ENCODE results near the gene ODF2. TPM values are rescaled to one million over a fixed set of nuclear protein-coding genes. Genes with fewer than 3 reads are reported as not detected.
"Not testable (repeated sequence)": the region's sequence is repeated elsewhere in the genome, so short reads cannot be mapped to it uniquely, and the experiment has no call there.

The ODF2 gene
- total RNA-seq, 1 donor from 2014 or later, result 42.4 TPM

GRCh38 chr9:128411364-128412119 lies 44.3 kb upstream of the ODF2 start:
- Mint-ChIP-seq H3K4me1 (peaks cover 28% of the 10 kb centered on the region), H3K4me3 (no peak overlapping the region), H3K36me3 (no peaks in the 10 kb centered on the region), H3K27ac (no peak overlapping the region), H3K27me3 (ENCODE audit: low read depth) (peaks cover 16% of the 10 kb centered on the region), H3K9me3 (no peaks in the 10 kb centered on the region)
- TF ChIP-seq CTCF (IDR thresholded peaks at IDR 0.05; ENCODE audit: unreplicated experiment), result no peak
- no peak for DNase-seq (ENCODE audit: low spot score in 2 of 2, unreplicated experiment in 2 of 2)

- peaks cover 16% of the 10 kb centered on the region for H3K27me3 Mint-ChIP-seq (ENCODE audit: low read depth)
These were observed 43.6 kb upstream of the ODF2 start for GRCh38 chr9:128412120-128412790.

GRCh38 chr9:128413728-128414127 lies 42.1 kb upstream of the ODF2 start:
- H3K4me3 Mint-ChIP-seq; H3K9me3 Mint-ChIP-seq; H3K27ac Mint-ChIP-seq; H3K27me3 Mint-ChIP-seq (ENCODE audit: low read depth); DNase-seq (ENCODE audit: low spot score in 2 of 2, unreplicated experiment in 2 of 2); H3K36me3 Mint-ChIP-seq: not testable (repeated sequence)
- peaks cover 25% of the 10 kb centered on the region for H3K4me1 Mint-ChIP-seq

More at GRCh38 chr9:128412120-128412790, 43.6 kb upstream of the ODF2 start:
- H3K36me3 Mint-ChIP-seq, result no peaks in the 10 kb centered on the region
- TF ChIP-seq CTCF (IDR thresholded peaks at IDR 0.05; ENCODE audit: unreplicated experiment), result no peak
- DNase-seq (ENCODE audit: low spot score in 2 of 2, unreplicated experiment in 2 of 2), result peak; percentile 53 to 87
- H3K27ac Mint-ChIP-seq, result no peak overlapping the region
- no peaks in the 10 kb centered on the region for H3K9me3 Mint-ChIP-seq
- H3K4me3 Mint-ChIP-seq, result no peak overlapping the region
- peaks cover 31% of the 10 kb centered on the region for H3K4me1 Mint-ChIP-seq

GRCh38 chr9:128414461-128414860 lies 41.3 kb upstream of the ODF2 start:
- Mint-ChIP-seq H3K36me3 (no peaks in the 10 kb centered on the region), H3K4me1 (peaks cover 30% of the 10 kb centered on the region), H3K27me3 (ENCODE audit: low read depth) (peaks cover 8% of the 10 kb centered on the region), H3K27ac (peak overlapping the region; percentile 70), H3K9me3 (no peaks in the 10 kb centered on the region), H3K4me3 (no peak overlapping the region)
- DNase-seq (ENCODE audit: low spot score in 2 of 2, unreplicated experiment in 2 of 2), result no peak
- no peak for TF ChIP-seq CTCF (IDR thresholded peaks at IDR 0.05; ENCODE audit: unreplicated experiment)

GRCh38 chr9:128415281-128415680 lies 40.5 kb upstream of the ODF2 start:
- H3K4me1 Mint-ChIP-seq, result peaks cover 36% of the 10 kb centered on the region
- no peaks in the 10 kb centered on the region for H3K9me3 Mint-ChIP-seq
- peaks cover 8% of the 10 kb centered on the region for H3K27me3 Mint-ChIP-seq (ENCODE audit: low read depth)
- no peak for TF ChIP-seq CTCF (IDR thresholded peaks at IDR 0.05; ENCODE audit: unreplicated experiment)
- peak overlapping the region; percentile 97 for H3K27ac Mint-ChIP-seq
- no peak for DNase-seq (ENCODE audit: low spot score in 2 of 2, unreplicated experiment in 2 of 2)
- H3K36me3 Mint-ChIP-seq, result no peaks in the 10 kb centered on the region
- peak overlapping the region; percentile 15 for H3K4me3 Mint-ChIP-seq

- peak overlapping the region; percentile 97 for H3K27ac Mint-ChIP-seq
- H3K27me3 Mint-ChIP-seq (ENCODE audit: low read depth), result peaks cover 8% of the 10 kb centered on the region
- H3K4me1 Mint-ChIP-seq, result peaks cover 36% of the 10 kb centered on the region
- H3K36me3 Mint-ChIP-seq, result no peaks in the 10 kb centered on the region
- TF ChIP-seq CTCF (IDR thresholded peaks at IDR 0.05; ENCODE audit: unreplicated experiment), result no peak
- H3K4me3 Mint-ChIP-seq, result peak overlapping the region; percentile 41
- peak in 1 of 2 experiments; percentile 66 for DNase-seq (ENCODE audit: low spot score in 2 of 2, unreplicated experiment in 2 of 2)
- no peaks in the 10 kb centered on the region for H3K9me3 Mint-ChIP-seq
These were observed 39.8 kb upstream of the ODF2 start for GRCh38 chr9:128416014-128416413.

Data from mesothelial cell of epicardium (in vitro differentiated cells).